ENCODE data around the gene ADCK2.
"Not testable (repeated sequence)": the region's sequence is repeated elsewhere in the genome, so short reads cannot be mapped to it uniquely, and the experiment has no call there.

The ADCK2 gene

DNA sequence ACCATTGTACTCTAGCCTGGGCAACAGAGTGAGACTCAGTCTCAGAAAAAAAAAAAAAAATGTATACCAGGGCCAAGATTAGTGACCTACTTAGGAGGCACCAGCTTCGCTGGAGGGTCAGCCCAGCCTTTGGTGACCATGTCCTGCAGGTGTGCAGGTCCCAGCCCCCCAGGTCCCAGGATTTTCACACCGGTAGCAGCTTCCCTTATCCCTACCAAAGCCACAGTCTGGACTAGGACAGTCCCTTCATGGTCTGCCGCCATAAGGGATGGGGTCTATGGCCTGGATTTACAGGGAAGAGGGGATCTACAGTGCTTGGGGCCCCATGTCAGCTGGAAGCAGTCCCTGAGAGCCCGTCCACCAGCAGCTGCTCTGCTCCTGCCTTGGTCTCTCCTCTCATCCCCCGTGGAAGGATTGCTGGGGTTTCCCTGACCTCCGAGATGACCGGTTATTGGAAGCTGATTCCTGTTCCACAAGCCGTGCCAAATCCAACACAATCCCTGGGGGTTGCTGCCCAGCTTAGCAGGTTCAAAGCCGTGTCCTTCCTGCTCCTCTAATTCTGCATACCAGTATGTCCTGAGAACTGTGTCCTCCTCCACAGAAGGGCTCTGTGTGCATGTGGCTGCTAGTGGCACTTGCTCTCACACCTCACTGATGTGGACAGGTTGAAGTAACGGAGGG is 12.8 kb downstream of the ADCK2 start:
- TF ChIP-seq, protein P1, sequence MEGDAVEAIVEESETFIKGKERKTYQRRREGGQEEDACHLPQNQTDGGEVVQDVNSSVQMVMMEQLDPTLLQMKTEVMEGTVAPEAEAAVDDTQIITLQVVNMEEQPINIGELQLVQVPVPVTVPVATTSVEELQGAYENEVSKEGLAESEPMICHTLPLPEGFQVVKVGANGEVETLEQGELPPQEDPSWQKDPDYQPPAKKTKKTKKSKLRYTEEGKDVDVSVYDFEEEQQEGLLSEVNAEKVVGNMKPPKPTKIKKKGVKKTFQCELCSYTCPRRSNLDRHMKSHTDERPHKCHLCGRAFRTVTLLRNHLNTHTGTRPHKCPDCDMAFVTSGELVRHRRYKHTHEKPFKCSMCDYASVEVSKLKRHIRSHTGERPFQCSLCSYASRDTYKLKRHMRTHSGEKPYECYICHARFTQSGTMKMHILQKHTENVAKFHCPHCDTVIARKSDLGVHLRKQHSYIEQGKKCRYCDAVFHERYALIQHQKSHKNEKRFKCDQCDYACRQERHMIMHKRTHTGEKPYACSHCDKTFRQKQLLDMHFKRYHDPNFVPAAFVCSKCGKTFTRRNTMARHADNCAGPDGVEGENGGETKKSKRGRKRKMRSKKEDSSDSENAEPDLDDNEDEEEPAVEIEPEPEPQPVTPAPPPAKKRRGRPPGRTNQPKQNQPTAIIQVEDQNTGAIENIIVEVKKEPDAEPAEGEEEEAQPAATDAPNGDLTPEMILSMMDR (IDR thresholded peaks at IDR 0.05; ENCODE audit: low read length, missing control alignments): no peak
- H3K4me3 ChIP-seq (replicated peaks; ENCODE audit: low read depth, low read length): no peak overlapping the region
- no peak for DNase-seq (ENCODE audit: low read depth)

DNA sequence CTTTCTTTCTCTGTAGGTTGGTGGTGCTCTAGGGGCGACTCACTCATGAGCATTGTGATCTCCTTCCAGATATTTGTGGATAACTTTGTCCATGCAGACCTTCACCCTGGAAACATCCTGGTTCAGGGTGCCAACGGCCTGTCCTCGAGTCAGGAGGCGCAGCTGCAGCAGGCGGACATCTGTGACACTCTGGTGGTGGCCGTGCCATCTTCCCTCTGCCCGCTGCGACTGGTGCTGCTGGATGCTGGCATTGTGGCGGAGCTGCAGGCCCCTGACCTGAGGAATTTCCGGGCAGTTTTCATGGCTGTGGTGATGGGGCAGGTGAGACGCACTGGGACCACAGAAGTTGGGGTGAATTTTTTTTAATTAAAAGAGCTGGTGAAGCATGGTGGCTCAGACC is 14.2 kb downstream of the ADCK2 start:
- TF ChIP-seq, protein P1 (IDR thresholded peaks at IDR 0.05; ENCODE audit: low read length, missing control alignments): no peak
- no peak overlapping the region for H3K4me3 ChIP-seq (replicated peaks; ENCODE audit: low read depth, low read length)
- no peak for DNase-seq (ENCODE audit: low read depth)

DNA sequence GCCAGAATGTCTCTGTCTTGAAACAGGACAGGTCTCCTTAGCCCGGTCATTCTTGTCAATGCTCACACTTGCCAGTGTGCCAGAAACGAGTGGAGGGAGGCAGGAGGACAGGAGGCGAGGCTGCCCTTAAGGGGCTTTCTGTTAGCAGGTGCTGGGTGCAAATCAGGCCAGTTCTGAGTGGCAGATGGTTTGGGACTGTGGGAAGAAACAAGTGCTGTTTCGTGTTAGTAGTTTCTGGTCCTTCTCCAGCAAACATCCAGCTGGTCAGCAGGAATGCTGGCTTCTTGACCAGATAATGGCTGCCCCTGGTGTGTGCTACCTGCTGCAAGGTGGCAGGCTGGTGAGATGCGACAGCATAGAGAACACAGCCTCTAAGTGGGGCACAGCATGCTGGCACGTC is 15.6 kb downstream of the ADCK2 start:
- H3K4me3 ChIP-seq (replicated peaks; ENCODE audit: low read depth, low read length): no peak overlapping the region
- TF ChIP-seq, protein P1 (IDR thresholded peaks at IDR 0.05; ENCODE audit: low read length, missing control alignments): no peak
- no peak for DNase-seq (ENCODE audit: low read depth)

DNA sequence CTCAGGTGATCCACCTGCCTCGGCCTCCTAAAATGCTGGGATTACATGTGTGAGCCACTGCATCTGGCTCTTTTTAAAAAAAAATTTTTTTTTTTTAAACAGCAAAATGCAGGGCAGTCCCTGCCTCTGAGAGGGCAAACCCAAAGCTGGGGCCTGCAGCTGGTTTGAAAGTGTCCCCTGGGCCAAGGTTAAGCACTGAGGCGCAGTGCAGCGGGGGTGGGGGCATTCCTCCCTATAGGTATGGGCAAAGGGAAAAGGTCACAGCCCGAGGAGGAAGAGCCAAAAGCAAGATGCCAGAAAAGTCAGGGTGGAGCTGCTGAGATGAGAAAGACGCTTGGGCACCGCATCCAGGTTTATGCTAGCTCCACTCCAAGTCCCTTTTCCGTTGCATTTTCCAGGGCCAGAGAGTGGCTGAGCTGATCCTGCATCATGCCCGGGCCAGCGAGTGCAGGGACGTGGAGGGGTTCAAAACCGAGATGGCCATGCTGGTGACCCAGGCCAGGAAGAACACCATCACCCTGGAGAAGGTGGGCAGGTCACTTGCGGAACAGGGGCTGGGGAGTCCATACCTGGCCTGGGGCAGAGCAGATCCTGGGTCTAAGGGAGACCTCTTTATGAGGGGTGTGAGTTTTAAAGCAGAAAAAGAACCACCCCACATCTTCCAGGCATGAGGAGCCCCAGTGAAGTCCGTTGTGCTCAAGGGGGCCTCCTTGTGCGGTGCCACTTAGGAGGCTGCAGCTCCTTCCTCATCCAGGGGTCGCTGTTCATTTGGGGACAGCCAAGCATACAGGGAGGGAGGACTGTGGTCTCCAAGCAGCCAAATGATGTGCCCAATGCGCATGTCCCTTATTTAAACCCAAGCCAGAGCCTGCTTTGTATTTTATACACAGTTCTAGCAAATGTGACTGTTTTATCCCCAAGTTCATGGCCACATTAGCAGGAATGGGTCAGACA is 16.7 kb downstream of the ADCK2 start:
- no peak for DNase-seq (ENCODE audit: low read depth)
- TF ChIP-seq, protein P1 (IDR thresholded peaks at IDR 0.05; ENCODE audit: low read length, missing control alignments): no peak
- no peak overlapping the region for H3K4me3 ChIP-seq (replicated peaks; ENCODE audit: low read depth, low read length)

- DNase-seq (ENCODE audit: low read depth): no peak
- TF ChIP-seq, protein P1 (IDR thresholded peaks at IDR 0.05; ENCODE audit: low read length, missing control alignments): no peak
- H3K4me3 ChIP-seq (replicated peaks; ENCODE audit: low read depth, low read length): no peak overlapping the region
Observed at GRCh38 chr7:140691376-140692045, 18.8 kb downstream of the ADCK2 start.

DNA sequence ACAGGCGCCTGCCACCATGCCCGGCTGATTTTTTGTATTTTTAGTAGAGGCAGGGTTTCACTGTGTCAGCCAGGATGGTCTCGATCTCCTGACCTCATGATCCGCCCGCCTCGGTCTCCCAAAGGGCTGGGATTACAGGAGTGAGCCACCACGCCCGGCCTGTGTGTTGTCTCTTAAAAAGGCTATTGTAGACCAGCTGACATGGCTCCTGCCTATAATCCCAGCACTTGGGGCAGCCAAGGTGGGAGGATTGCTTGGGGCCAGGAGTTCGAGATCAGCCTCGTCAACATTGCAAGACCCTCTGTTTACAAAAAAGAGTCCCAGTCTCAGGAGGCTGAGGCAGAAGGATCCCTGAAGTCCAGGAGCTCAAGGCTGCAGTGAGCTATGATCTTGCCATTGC is 21.1 kb downstream of the ADCK2 start:
- DNase-seq (ENCODE audit: low read depth); H3K4me3 ChIP-seq (replicated peaks; ENCODE audit: low read depth, low read length): not testable (repeated sequence)

GRCh38 chr7:140694592-140694991 is 21.8 kb downstream of the ADCK2 start:
- TF ChIP-seq, protein P1 (IDR thresholded peaks at IDR 0.05; ENCODE audit: low read length, missing control alignments): no peak
- no peak overlapping the region for H3K4me3 ChIP-seq (replicated peaks; ENCODE audit: low read depth, low read length)
- no peak for DNase-seq (ENCODE audit: low read depth)
